BJ (cell line): Measurements from ENCODE around the gene TOR1B. TPM values are rescaled to one million over a fixed set of nuclear protein-coding genes. Genes with fewer than 3 reads are reported as not detected.

Experiments
- CTCF ChIA-PET: fragments of 350-600 bp; formaldehyde crosslinking; extraction: SDS; loops from one replicate; lab custom pipeline; 2021; ENCODE audit warnings: antibody characterized with exemption, inconsistent platforms; lab: Yijun Ruan, JAX
- POLR2A ChIA-PET: fragments of 300-600 bp; sonication (Branson Sonifier 250); formaldehyde crosslinking; extraction: SDS; loops from one replicate; lab custom pipeline; 2021; ENCODE audit warnings: antibody characterized with exemption; lab: Charles Lee
- DNase-seq: peaks from one replicate; pipeline ENCODE4 v3.0.0-alpha.2; 2011; ENCODE audit warnings: low read depth
- H3K27me3 ChIP-seq: 2 replicates; pipeline ENCODE4 v1.6.0; 2011; ENCODE audit warnings: low read length; ENCODE audit not compliant: control insufficient read depth, insufficient read depth
- H3K36me3 ChIP-seq: 2 replicates; pipeline ENCODE4 v1.5.1; 2011; ENCODE audit warnings: low read length; ENCODE audit not compliant: control insufficient read depth, insufficient read depth
- H3K4me3 ChIP-seq: 2 replicates; pipeline ENCODE4 v1.5.1; 2011; ENCODE audit warnings: low read depth, mild to moderate bottlenecking, control low read depth, low read length
- CTCF ChIP-seq: IDR thresholded peaks from 2 replicates; pipeline ENCODE4 v1.5.1; 2011; ENCODE audit warnings: low read depth, mild to moderate bottlenecking, control low read depth, inconsistent platforms, low read length, moderate library complexity; ENCODE audit not compliant: insufficient read depth
- polyA plus RNA-seq: library from polyadenylated mRNA; depleted of rRNA; stranded (reverse); fragments of >200 nt; gene quantifications from 2 replicates; pipeline ENCODE4 v1.2.3, GENCODE V29; 2011; rRNA removed

The TOR1B gene
- polyA plus RNA-seq, 1 experiment, result 26.8 TPM

- DNase-seq, result no peak
- ChIA-PET CTCF (no interaction called here), POLR2A (no interaction called here)
- H3K4me3 ChIP-seq, result no peak overlapping the region
- TF ChIP-seq CTCF, result no peak
- no peaks in the 10 kb centered on the region for H3K27me3 ChIP-seq
- peaks cover 31% of the 10 kb centered on the region for H3K36me3 ChIP-seq
Measured at GRCh38 chr9:129858167-129858962, 55.4 kb downstream of the TOR1B start.

Other genes with a start within 250 kb of the TOR1B start
- 0.20 and 0.21 TPM in 2 replicates for gene C9orf50, start 182.1 kb upstream of the TOR1B start, polyA plus RNA-seq
- 77.1 and 96.3 TPM in 2 replicates for gene NTMT1, start 177.0 kb upstream of the TOR1B start, polyA plus RNA-seq
- 13.1 and 23.2 TPM in 2 replicates for gene ASB6, start 161.0 kb upstream of the TOR1B start, polyA plus RNA-seq
- gene PRRX2, start 137.5 kb upstream of the TOR1B start, polyA plus RNA-seq, result 20.4 and 37.4 TPM in 2 replicates
- 10.5 and 16.4 TPM in 2 replicates for gene PTGES, start 50.1 kb upstream of the TOR1B start, polyA plus RNA-seq
- gene TOR1A, start 21.0 kb downstream of the TOR1B start, polyA plus RNA-seq, result 78.8 and 93.2 TPM in 2 replicates
- gene C9orf78, start 32.1 kb downstream of the TOR1B start, polyA plus RNA-seq, result 26.1 and 41.9 TPM in 2 replicates
- 10.5 and 19.0 TPM in 2 replicates for gene USP20, start 32.3 kb downstream of the TOR1B start, polyA plus RNA-seq
- 7.8 and 15.0 TPM in 2 replicates for gene FNBP1, start 240.0 kb downstream of the TOR1B start, polyA plus RNA-seq